Kidney (tissue), 14 donors: ENCODE measurements around the gene CDKL4. TPM values are rescaled to one million over a fixed set of nuclear protein-coding genes. Genes with fewer than 3 reads are reported as not detected.

Experiments used
- DNase-seq, 5 donors: peaks; one replicate each; pipeline ENCODE4 v3.0.0-alpha.2; 2013 to 2020
- FAIRE-seq: peaks from 2 replicates; lab custom pipeline; 2012; peaks lifted over from hg19 to GRCh38; lab: Jason Lieb, UNC
- H3K27ac ChIP-seq, 2 donors: one replicate each; pipeline ENCODE4 v1.7.0; 2013; ENCODE audit warnings: low read depth in 2 of 2, low read length in 2 of 2, inconsistent platforms in 1 of 2
- H3K27me3 ChIP-seq: one replicate; pipeline ENCODE4 v1.7.1; 2013; ENCODE audit warnings: low read length, inconsistent platforms; ENCODE audit not compliant: control insufficient read depth, insufficient read depth
- H3K36me3 ChIP-seq, 3 donors: one replicate each; pipeline versions ENCODE4 v1.7.0 to v1.7.1; 2013; ENCODE audit warnings: low read length in 3 of 3, control low read depth in 1 of 3, inconsistent platforms in 1 of 3; ENCODE audit not compliant: insufficient read depth in 3 of 3, control insufficient read depth in 2 of 3
- H3K4me1 ChIP-seq, 3 donors: one replicate each; pipeline versions ENCODE4 v1.7.0 to v1.7.1; 2013; ENCODE audit warnings: low read length in 3 of 3, inconsistent platforms in 1 of 3, low read depth in 1 of 3; ENCODE audit not compliant: control insufficient read depth in 2 of 3, insufficient read depth in 2 of 3
- H3K4me3 ChIP-seq, 3 donors: one replicate each; pipeline versions ENCODE4 v1.7.0 to v1.8.1; 2013; ENCODE audit warnings: low read length in 3 of 3, control low read depth in 1 of 3, inconsistent platforms in 1 of 3
- H3K9ac ChIP-seq, 3 donors: one replicate each; pipeline versions ENCODE4 v1.7.0 to v1.7.1; 2013; ENCODE audit warnings: low read length in 3 of 3, control low read depth in 1 of 3, inconsistent platforms in 1 of 3
- H3K9me3 ChIP-seq, 3 donors: one replicate each; pipeline versions ENCODE4 v1.7.0 to v1.7.1; 2013; ENCODE audit warnings: low read length in 3 of 3, control low read depth in 1 of 3, inconsistent platforms in 1 of 3; ENCODE audit not compliant: control insufficient read depth in 2 of 3, insufficient read depth in 1 of 3
- intact Hi-C: fragments of 100-400 bp; cut with DNase I; formaldehyde crosslinking; loops from one replicate; pipeline ENCODE4 v1.11.1; 2022
- polyA plus RNA-seq: library from polyadenylated mRNA; stranded (reverse); fragments of 350-450 nt; fragmentation: Illumina TruSeq; extraction: RNeasy Lipid Tissue Mini Kit (QIAGEN cat#74804); gene quantifications from one replicate; pipeline ENCODE4 v1.2.3, GENCODE V29; 2014; ENCODE audit warnings: low read depth, low replicate concordance; ENCODE audit not compliant: insufficient read depth
- total RNA-seq: library from RNA; stranded (reverse); fragmentation: NEBNext Ultra II Directional; extraction: Animal tissue kit (Norgen Biotek cat#: 25700); gene quantifications from one replicate; pipeline ENCODE4 v1.2.1, GENCODE V29; 2021
- TF ChIP-seq, protein P1 (sequence below): IDR thresholded peaks from 3 replicates; pipeline ENCODE4 v1.5.1; 2012; ENCODE audit warnings: mild to moderate bottlenecking, moderate library complexity, borderline replicate concordance; ENCODE audit not compliant: insufficient read depth; ENCODE audit errors: extremely low read depth
- donor health status: control.
- donor health status: control.
- donor health status: control.
- donor health status: control.
- donor health status: control.
- donor health status: DM: yes; HTN: yes; CAD: no.
- donor health status: Normal renal cell carcinoma (clear cell type).

CDKL4 gene
- total and polyA plus RNA-seq, 2 donors from 2014 or later = 1.2 TPM; not detected in 1

DNA sequence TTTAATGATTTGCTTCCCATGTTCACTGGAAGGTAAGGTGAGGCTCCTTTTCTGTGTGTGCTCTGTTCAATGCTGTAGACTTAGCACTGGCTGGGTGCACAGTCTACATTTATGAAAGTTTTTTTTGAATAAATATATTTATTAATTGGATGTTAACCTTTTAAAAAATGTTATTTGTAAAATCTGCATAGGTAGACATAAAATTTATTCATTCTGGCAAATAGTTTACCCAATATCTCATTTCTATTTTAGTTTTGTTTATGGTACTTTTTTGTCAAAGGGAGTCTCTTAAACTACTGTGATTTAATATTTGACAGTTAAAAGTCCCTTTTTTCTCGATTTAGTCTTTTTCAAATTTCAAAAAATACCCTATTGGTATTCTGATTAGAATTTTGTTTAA lies 19.9 kb downstream of the CDKL4 start:
- H3K36me3 ChIP-seq = no peaks in the 10 kb centered on the region
- TF ChIP-seq, protein P1, sequence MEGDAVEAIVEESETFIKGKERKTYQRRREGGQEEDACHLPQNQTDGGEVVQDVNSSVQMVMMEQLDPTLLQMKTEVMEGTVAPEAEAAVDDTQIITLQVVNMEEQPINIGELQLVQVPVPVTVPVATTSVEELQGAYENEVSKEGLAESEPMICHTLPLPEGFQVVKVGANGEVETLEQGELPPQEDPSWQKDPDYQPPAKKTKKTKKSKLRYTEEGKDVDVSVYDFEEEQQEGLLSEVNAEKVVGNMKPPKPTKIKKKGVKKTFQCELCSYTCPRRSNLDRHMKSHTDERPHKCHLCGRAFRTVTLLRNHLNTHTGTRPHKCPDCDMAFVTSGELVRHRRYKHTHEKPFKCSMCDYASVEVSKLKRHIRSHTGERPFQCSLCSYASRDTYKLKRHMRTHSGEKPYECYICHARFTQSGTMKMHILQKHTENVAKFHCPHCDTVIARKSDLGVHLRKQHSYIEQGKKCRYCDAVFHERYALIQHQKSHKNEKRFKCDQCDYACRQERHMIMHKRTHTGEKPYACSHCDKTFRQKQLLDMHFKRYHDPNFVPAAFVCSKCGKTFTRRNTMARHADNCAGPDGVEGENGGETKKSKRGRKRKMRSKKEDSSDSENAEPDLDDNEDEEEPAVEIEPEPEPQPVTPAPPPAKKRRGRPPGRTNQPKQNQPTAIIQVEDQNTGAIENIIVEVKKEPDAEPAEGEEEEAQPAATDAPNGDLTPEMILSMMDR = no peak
- no peaks in the 10 kb centered on the region for H3K9me3 ChIP-seq
- H3K4me3 ChIP-seq = no peak overlapping the region
- H3K9ac ChIP-seq = no peak overlapping the region
- FAIRE-seq = no peak
- H3K27me3 ChIP-seq = no peaks in the 10 kb centered on the region
- H3K27ac ChIP-seq = no peak overlapping the region
- H3K4me1 ChIP-seq = peaks cover 0 to 5% (median 3%) of the 10 kb centered on the region in 3 donors
- no peak for DNase-seq
- intact Hi-C loops = no loop called here

DNA sequence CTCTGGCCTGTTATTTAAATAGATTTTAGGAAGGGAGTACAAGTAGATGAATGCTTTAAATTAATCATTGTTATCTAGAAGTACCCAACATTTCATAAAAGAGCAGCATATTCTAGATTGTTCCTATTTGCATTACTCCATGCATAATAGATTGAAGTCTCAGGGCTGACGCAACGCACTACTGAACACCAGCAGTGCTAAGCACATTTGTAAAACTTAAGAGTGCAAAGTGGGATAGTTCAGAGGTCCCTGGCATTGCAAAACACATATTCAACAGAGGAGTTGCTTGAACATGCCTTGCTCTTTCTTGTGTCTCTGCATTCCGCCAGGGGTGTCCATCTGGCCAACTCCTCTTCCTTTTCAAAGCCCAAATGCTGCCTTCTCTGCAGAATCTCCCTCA lies 22.3 kb downstream of the CDKL4 start:
- TF ChIP-seq, protein P1 = no peak
- Histone ChIP-seq H3K4me3 (no peak overlapping the region), H3K27me3 (no peaks in the 10 kb centered on the region), H3K9me3 (no peaks in the 10 kb centered on the region), H3K27ac (no peak overlapping the region), H3K9ac (no peak overlapping the region), H3K36me3 (no peaks in the 10 kb centered on the region), H3K4me1 (no peaks in the 10 kb centered on the region)
- intact Hi-C loops = no loop called here
- no peak for FAIRE-seq
- DNase-seq = no peak

DNA sequence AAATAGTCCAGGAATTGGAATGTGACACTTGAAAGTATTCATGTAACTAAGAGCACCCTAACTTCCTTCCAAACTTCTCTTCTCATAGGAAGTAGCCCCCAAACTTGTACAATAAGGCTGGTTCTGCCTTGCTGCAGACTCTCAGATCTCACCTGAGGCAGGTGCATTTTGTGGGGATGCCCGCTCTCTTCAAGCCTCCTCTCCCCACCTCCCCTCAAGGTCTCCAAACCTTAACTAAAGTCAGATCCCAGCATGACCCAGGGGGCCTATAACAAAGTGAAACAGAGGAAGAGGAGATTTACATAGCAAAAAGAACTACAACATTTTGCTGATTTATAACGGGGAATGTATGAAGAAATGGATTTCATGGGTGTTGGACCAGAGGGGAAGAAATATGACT lies 23.6 kb downstream of the CDKL4 start:
- no peak overlapping the region for H3K9ac ChIP-seq
- TF ChIP-seq, protein P1 = no peak
- no peaks in the 10 kb centered on the region for H3K36me3 ChIP-seq
- H3K27me3 ChIP-seq = no peaks in the 10 kb centered on the region
- intact Hi-C loops = no loop called here
- H3K27ac ChIP-seq = no peak overlapping the region
- H3K4me3 ChIP-seq = no peak overlapping the region
- H3K9me3 ChIP-seq = no peaks in the 10 kb centered on the region
- H3K4me1 ChIP-seq = no peaks in the 10 kb centered on the region
- FAIRE-seq = no peak
- DNase-seq = no peak

DNA sequence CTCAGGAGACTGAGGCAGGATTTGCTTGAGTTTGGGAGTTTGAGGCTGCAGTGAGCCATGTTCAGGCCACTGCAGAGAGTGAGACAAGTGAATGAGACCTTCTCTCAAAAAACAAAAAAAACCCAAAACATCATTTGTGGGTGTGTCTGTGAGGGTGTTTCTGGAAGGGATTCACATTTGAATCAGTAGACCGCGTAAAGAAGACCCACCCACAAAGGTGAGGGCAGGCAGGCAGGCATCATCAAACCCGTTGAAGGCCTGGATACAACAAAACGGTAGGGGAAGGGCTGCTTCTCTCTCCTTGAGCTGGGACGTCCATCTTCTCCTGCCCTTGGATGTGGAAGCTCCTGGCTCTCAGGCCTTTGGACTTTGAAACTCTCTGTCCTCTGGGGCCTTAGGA lies 25.4 kb downstream of the CDKL4 start:
- Histone ChIP-seq H3K27ac (no peak overlapping the region), H3K4me1 (no peaks in the 10 kb centered on the region), H3K9ac (no peak overlapping the region), H3K4me3 (no peak overlapping the region), H3K27me3 (no peaks in the 10 kb centered on the region), H3K9me3 (no peaks in the 10 kb centered on the region), H3K36me3 (no peaks in the 10 kb centered on the region)
- TF ChIP-seq, protein P1 = no peak
- no peak for FAIRE-seq
- intact Hi-C loops = no loop called here
- DNase-seq = no peak
